Smooth muscle cell (in vitro differentiated cells): ENCODE data around the gene CDIP1. TPM values are rescaled to one million over a fixed set of nuclear protein-coding genes. Genes with fewer than 3 reads are reported as not detected.

Experiments
- DNase-seq: peaks from one replicate; lab custom pipeline; 2025; ENCODE audit not compliant: unreplicated experiment; lab: John Stamatoyannopoulos, UW
- H2AFZ ChIP-seq: fragments of 200-600 bp; sonication (generic); 2 replicates; pipeline ENCODE4 v1.6.0; 2016; ENCODE audit warnings: antibody characterized with exemption, low read depth, mild to moderate bottlenecking
- H3F3A ChIP-seq: fragments of 200-600 bp; sonication (generic); 2 replicates; pipeline ENCODE4 v1.6.0; 2017; ENCODE audit warnings: antibody characterized with exemption, low read depth
- H3K27ac ChIP-seq: fragments of 200-600 bp; sonication (generic); 2 replicates; pipeline ENCODE4 v1.5.1; 2016; ENCODE audit warnings: low read depth, mild to moderate bottlenecking
- H3K27me3 ChIP-seq: fragments of 200-600 bp; sonication (generic); 2 replicates; pipeline ENCODE4 v1.6.1; 2016; ENCODE audit warnings: low read depth, mild to moderate bottlenecking
- H3K36me3 ChIP-seq: fragments of 200-600 bp; sonication (generic); 2 replicates; pipeline ENCODE4 v1.5.1; 2016; ENCODE audit warnings: low read depth
- H3K4me1 ChIP-seq: fragments of 200-600 bp; sonication (generic); 2 replicates; pipeline ENCODE4 v1.5.1; 2016; ENCODE audit warnings: low read depth
- H3K4me2 ChIP-seq: fragments of 200-600 bp; sonication (generic); 2 replicates; pipeline ENCODE4 v1.6.0; 2016; ENCODE audit warnings: mild to moderate bottlenecking
- H3K4me3 ChIP-seq: fragments of 200-600 bp; sonication (generic); 2 replicates; pipeline ENCODE4 v1.5.1; 2016; ENCODE audit warnings: mild to moderate bottlenecking
- H3K79me2 ChIP-seq: fragments of 200-600 bp; sonication (generic); 2 replicates; pipeline ENCODE4 v1.6.0; 2016; ENCODE audit warnings: low read depth, mild to moderate bottlenecking
- H3K9ac ChIP-seq: fragments of 200-600 bp; sonication (generic); 2 replicates; pipeline ENCODE4 v1.6.0; 2016; ENCODE audit warnings: low read depth
- H3K9me3 ChIP-seq: fragments of 200-600 bp; sonication (generic); replicated peaks from 2 replicates; pipeline ENCODE4 v1.5.1; 2016; ENCODE audit warnings: low read depth
- H4K20me1 ChIP-seq: fragments of 200-600 bp; sonication (generic); 2 replicates; pipeline ENCODE4 v1.6.0; 2016; ENCODE audit warnings: low read depth
- CTCF ChIP-seq: fragments of 200-600 bp; sonication (generic); IDR thresholded peaks from 2 replicates; pipeline ENCODE4 v1.5.1; 2017; ENCODE audit warnings: borderline replicate concordance, mild to moderate bottlenecking, antibody characterized with exemption; ENCODE audit not compliant: insufficient read depth, poor library complexity, severe bottlenecking
- WGBS: methylation state at CpG from one replicate; pipeline ENCODE4 v1.1.7; 2016; ENCODE audit warnings: low lambda C conversion rate; 5-methylcytosine and 5-hydroxymethylcytosine counted together
- polyA plus RNA-seq: library from polyadenylated mRNA; unstranded; fragments of >200 nt; fragmentation: Nextera tagmentation; extraction: Ambion mirVana; gene quantifications from 2 replicates; pipeline ENCODE4 v1.2.1, GENCODE V29; 2016
- total RNA-seq: library from RNA; depleted of rRNA; stranded (reverse); fragments of >200 nt; gene quantifications from 2 replicates; pipeline ENCODE4 v1.2.3, GENCODE V29; 2014

CDIP1 gene
- total and polyA plus RNA-seq, 2 experiments from 2014 or later: 19.7 to 36.9 TPM

- Histone ChIP-seq H3K27ac (peak overlapping the region; percentile 30), H3K9ac (no peak overlapping the region), H3K4me2 (peak overlapping the region; percentile 49), H4K20me1 (peaks cover 67% of the 10 kb centered on the region), H3K79me2 (peaks cover 45% of the 10 kb centered on the region), H3F3A (peaks cover 5% of the 10 kb centered on the region), H3K4me3 (no peak overlapping the region), H3K4me1 (no peaks in the 10 kb centered on the region), H2AFZ (no peak overlapping the region), H3K36me3 (no peaks in the 10 kb centered on the region), H3K9me3 (no peaks in the 10 kb centered on the region), H3K27me3 (no peaks in the 10 kb centered on the region)
- no peak for DNase-seq
- 87% methylated on average over 5 of the region's 5 CpGs for WGBS
- TF ChIP-seq CTCF: no peak
Measured at GRCh38 chr16:4487955-4488498, 50.5 kb downstream of the CDIP1 start.

- H3K27ac ChIP-seq: no peak overlapping the region
Measured at GRCh38 chr16:4486126-4486893, 52.3 kb downstream of the CDIP1 start.

GRCh38 chr16:4481963-4482362, 56.6 kb downstream of the CDIP1 start:
- H3K27me3 ChIP-seq: no peaks in the 10 kb centered on the region
- H3K9ac ChIP-seq: no peak overlapping the region
- peaks cover 62% of the 10 kb centered on the region for H3K79me2 ChIP-seq
- H3F3A ChIP-seq: no peaks in the 10 kb centered on the region
- no peak for DNase-seq
- no peaks in the 10 kb centered on the region for H3K9me3 ChIP-seq
- TF ChIP-seq CTCF: no peak
- 88% methylated on average over 1 of the region's 1 CpG for WGBS
- no peak overlapping the region for H3K27ac ChIP-seq
- no peaks in the 10 kb centered on the region for H3K36me3 ChIP-seq
- H3K4me1 ChIP-seq: no peaks in the 10 kb centered on the region
- H3K4me3 ChIP-seq: no peak overlapping the region
- H2AFZ ChIP-seq: no peak overlapping the region
- no peak overlapping the region for H3K4me2 ChIP-seq
- H4K20me1 ChIP-seq: peaks cover 49% of the 10 kb centered on the region

More at GRCh38 chr16:4486126-4486893, 52.3 kb downstream of the CDIP1 start:
- WGBS: 86% methylated on average over 3 of the region's 3 CpGs
- no peaks in the 10 kb centered on the region for H3K9me3 ChIP-seq
- H3K79me2 ChIP-seq: peaks cover 40% of the 10 kb centered on the region
- H3K9ac ChIP-seq: no peak overlapping the region
- no peaks in the 10 kb centered on the region for H3K4me1 ChIP-seq
- no peak overlapping the region for H3K4me2 ChIP-seq
- peaks cover 5% of the 10 kb centered on the region for H3F3A ChIP-seq
- no peak for DNase-seq
- no peak overlapping the region for H3K4me3 ChIP-seq
- no peak for TF ChIP-seq CTCF
- H4K20me1 ChIP-seq: peaks cover 68% of the 10 kb centered on the region
- H2AFZ ChIP-seq: no peak overlapping the region
- no peaks in the 10 kb centered on the region for H3K27me3 ChIP-seq
- no peaks in the 10 kb centered on the region for H3K36me3 ChIP-seq
